Tibial artery (tissue), 4 donors: ENCODE measurements around the gene DNMT3A.

ENCODE experiments used
- DNase-seq, 2 donors: peaks; one replicate each; pipeline ENCODE4 v3.0.0-alpha.2; 2019
- H3K27ac ChIP-seq, 2 donors: fragments of 200-600 bp; sonication (generic) in 1 of 2; 1 replicate in 1 of 2; 2 replicates in 1 of 2; pipeline ENCODE4 v1.5.1; 2018 to 2019; ENCODE audit warnings: mild to moderate bottlenecking in 1 of 2
- H3K27me3 ChIP-seq, 2 donors: fragments of 200-600 bp; sonication (generic) in 1 of 2; one replicate each; pipeline versions ENCODE4 v1.5.1 to v1.6.0; 2016 to 2019
- H3K36me3 ChIP-seq, 3 donors: fragments of 200-600 bp; sonication (generic) in 2 of 3; one replicate each; pipeline ENCODE4 v1.5.1; 2016 to 2019; ENCODE audit warnings: mild to moderate bottlenecking in 2 of 3
- H3K4me1 ChIP-seq, 4 donors: fragments of 200-600 bp; sonication (generic) in 2 of 4; 1 replicate in 3 of 4; 2 replicates in 1 of 4; pipeline ENCODE4 v1.5.1; 2016 to 2019
- H3K4me3 ChIP-seq, 2 donors: fragments of 200-600 bp; sonication (generic) in 1 of 2; 1 replicate in 1 of 2; 2 replicates in 1 of 2; pipeline ENCODE4 v1.5.1; 2018 to 2019; ENCODE audit warnings: mild to moderate bottlenecking in 2 of 2
- H3K9me3 ChIP-seq, 3 donors: fragments of 200-600 bp; sonication (generic) in 1 of 3; one replicate each; pipeline ENCODE4 v1.5.1; 2016 to 2019
- intact Hi-C: fragments of 100-400 bp; cut with DNase I; formaldehyde crosslinking; loops from one replicate; pipeline ENCODE4 v1.15.0; 2023; ENCODE audit warnings: low total_unique reads
- TF ChIP-seq, protein P1 (sequence below), 2 experiments: fragments of 200-600 bp in 1 of 2; fragments of 450-650 bp in 1 of 2; IDR thresholded peaks; one replicate each; pipeline ENCODE4 v1.5.1; 2017 to 2019; ENCODE audit warnings: antibody characterized with exemption in 2 of 2, mild to moderate bottlenecking in 1 of 2, moderate library complexity in 1 of 2

DNMT3A gene

GRCh38 chr2:25292408-25292807 is 49.3 kb downstream of the DNMT3A start:
- H3K27me3 ChIP-seq, result no peaks in the 10 kb centered on the region
- H3K27ac ChIP-seq, result no peak overlapping the region
- DNase-seq, result no peak
- intact Hi-C loops, result no loop called here
- TF ChIP-seq, protein P1, sequence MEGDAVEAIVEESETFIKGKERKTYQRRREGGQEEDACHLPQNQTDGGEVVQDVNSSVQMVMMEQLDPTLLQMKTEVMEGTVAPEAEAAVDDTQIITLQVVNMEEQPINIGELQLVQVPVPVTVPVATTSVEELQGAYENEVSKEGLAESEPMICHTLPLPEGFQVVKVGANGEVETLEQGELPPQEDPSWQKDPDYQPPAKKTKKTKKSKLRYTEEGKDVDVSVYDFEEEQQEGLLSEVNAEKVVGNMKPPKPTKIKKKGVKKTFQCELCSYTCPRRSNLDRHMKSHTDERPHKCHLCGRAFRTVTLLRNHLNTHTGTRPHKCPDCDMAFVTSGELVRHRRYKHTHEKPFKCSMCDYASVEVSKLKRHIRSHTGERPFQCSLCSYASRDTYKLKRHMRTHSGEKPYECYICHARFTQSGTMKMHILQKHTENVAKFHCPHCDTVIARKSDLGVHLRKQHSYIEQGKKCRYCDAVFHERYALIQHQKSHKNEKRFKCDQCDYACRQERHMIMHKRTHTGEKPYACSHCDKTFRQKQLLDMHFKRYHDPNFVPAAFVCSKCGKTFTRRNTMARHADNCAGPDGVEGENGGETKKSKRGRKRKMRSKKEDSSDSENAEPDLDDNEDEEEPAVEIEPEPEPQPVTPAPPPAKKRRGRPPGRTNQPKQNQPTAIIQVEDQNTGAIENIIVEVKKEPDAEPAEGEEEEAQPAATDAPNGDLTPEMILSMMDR (IDR thresholded peaks at IDR 0.05), result no peak
- no peak overlapping the region for H3K4me3 ChIP-seq
- H3K9me3 ChIP-seq, result no peaks in the 10 kb centered on the region
- no peaks in the 10 kb centered on the region for H3K36me3 ChIP-seq
- peaks cover 6 to 35% (median 31%) of the 10 kb centered on the region in 4 donors for H3K4me1 ChIP-seq

GRCh38 chr2:25290811-25291495 is 50.8 kb downstream of the DNMT3A start:
- no peak for DNase-seq
- intact Hi-C loops, result no loop called here
- peaks cover 0 to 12% (median 0%) of the 10 kb centered on the region in 3 donors for H3K36me3 ChIP-seq
- TF ChIP-seq, protein P1 (IDR thresholded peaks at IDR 0.05), result no peak
- no peak overlapping the region for H3K4me3 ChIP-seq
- no peaks in the 10 kb centered on the region for H3K27me3 ChIP-seq
- peaks cover 6 to 35% (median 30%) of the 10 kb centered on the region in 4 donors for H3K4me1 ChIP-seq
- H3K9me3 ChIP-seq, result no peaks in the 10 kb centered on the region
- no peak overlapping the region for H3K27ac ChIP-seq

GRCh38 chr2:25286723-25287483 is 54.8 kb downstream of the DNMT3A start:
- intact Hi-C loops, result no loop called here
- H3K27ac ChIP-seq, result no peak overlapping the region
- peaks cover 4 to 34% (median 17%) of the 10 kb centered on the region in 3 donors for H3K36me3 ChIP-seq
- no peaks in the 10 kb centered on the region for H3K9me3 ChIP-seq
- TF ChIP-seq, protein P1 (IDR thresholded peaks at IDR 0.05), result no peak
- peaks cover 0 to 12% (median 7%) of the 10 kb centered on the region in 4 donors for H3K4me1 ChIP-seq
- H3K27me3 ChIP-seq, result no peaks in the 10 kb centered on the region
- no peak overlapping the region for H3K4me3 ChIP-seq
- no peak for DNase-seq

- H3K27ac ChIP-seq, result no peak overlapping the region
Measured at GRCh38 chr2:25286025-25286400, 55.7 kb downstream of the DNMT3A start.

GRCh38 chr2:25285265-25286024 is 56.3 kb downstream of the DNMT3A start:
- Histone ChIP-seq H3K36me3 (peaks cover 7 to 39% (median 29%) of the 10 kb centered on the region in 3 donors), H3K4me3 (no peak overlapping the region), H3K27ac (no peak overlapping the region), H3K27me3 (no peaks in the 10 kb centered on the region), H3K4me1 (no peaks in the 10 kb centered on the region), H3K9me3 (no peaks in the 10 kb centered on the region)
- intact Hi-C loops, result no loop called here
- TF ChIP-seq, protein P1 (IDR thresholded peaks at IDR 0.05), result no peak
- no peak for DNase-seq

More at GRCh38 chr2:25286025-25286400, 55.7 kb downstream of the DNMT3A start:
- Histone ChIP-seq H3K9me3 (no peaks in the 10 kb centered on the region), H3K4me3 (no peak overlapping the region), H3K4me1 (peaks cover 0 to 5% (median 2%) of the 10 kb centered on the region in 4 donors), H3K27me3 (no peaks in the 10 kb centered on the region), H3K36me3 (peaks cover 7 to 39% (median 23%) of the 10 kb centered on the region in 3 donors)
- TF ChIP-seq, protein P1 (IDR thresholded peaks at IDR 0.05), result no peak
- no peak for DNase-seq
- intact Hi-C loops, result no loop called here
